ENCODE measurements around the gene TEX28.
"Not testable (repeated sequence)": the region's sequence is repeated elsewhere in the genome, so short reads cannot be mapped to it uniquely, and the experiment has no call there.

- TF ChIP-seq CTCF, EZH2 (IDR thresholded peaks at IDR 0.05): not testable (repeated sequence)
Observed at GRCh38 chrX:154341399-154342298, 46.7 kb upstream of the TEX28 start.
